CD8-positive, alpha-beta memory T cell (primary cell): ENCODE measurements around the gene DPY19L3. TPM values are rescaled to one million over a fixed set of nuclear protein-coding genes. Genes with fewer than 3 reads are reported as not detected.
"Not testable (repeated sequence)": the region's sequence is repeated elsewhere in the genome, so short reads cannot be mapped to it uniquely, and the experiment has no call there.

Experiments
- CTCF ChIA-PET: fragments of 350-600 bp; sonication (Branson Sonifier 250); formaldehyde crosslinking; loops from one replicate; lab custom pipeline; 2021; ENCODE audit warnings: antibody characterized with exemption; lab: Charles Lee
- POLR2A ChIA-PET: fragments of 350-600 bp; sonication (Branson Sonifier 250); formaldehyde crosslinking; loops from one replicate; lab custom pipeline; 2021; ENCODE audit warnings: antibody characterized with exemption; lab: Charles Lee
- DNase-seq, 5 donors: peaks; one replicate each; pipeline versions ENCODE4 v3.0.0 to v3.0.0-alpha.2; 2020 to 2022; ENCODE audit warnings: mixed read lengths in 1 of 5
- H3K27ac ChIP-seq: one replicate; pipeline ENCODE4 v1.7.0; 2013; ENCODE audit warnings: low read depth, mild to moderate bottlenecking, low read length, moderate library complexity
- H3K27me3 ChIP-seq: 2 replicates; pipeline ENCODE4 v1.7.0; 2013; ENCODE audit warnings: low read length, mild to moderate bottlenecking; ENCODE audit not compliant: insufficient read depth, poor library complexity, severe bottlenecking
- H3K36me3 ChIP-seq: 2 replicates; pipeline ENCODE4 v1.7.0; 2013; ENCODE audit warnings: mild to moderate bottlenecking, low read length, moderate library complexity; ENCODE audit not compliant: insufficient read depth
- H3K4me1 ChIP-seq: 2 replicates; pipeline ENCODE4 v1.7.0; 2013; ENCODE audit warnings: mild to moderate bottlenecking, low read length, moderate library complexity; ENCODE audit not compliant: insufficient read depth
- H3K4me3 ChIP-seq: 2 replicates; pipeline ENCODE4 v1.7.0; 2013; ENCODE audit warnings: mild to moderate bottlenecking, low read length
- H3K9me3 ChIP-seq: 2 replicates; pipeline ENCODE4 v1.7.0; 2013; ENCODE audit warnings: mild to moderate bottlenecking, low read length
- H3K27ac Mint-ChIP-seq, 8 donors: one replicate each; pipeline ENCODE4 v1.8.0; 2020 to 2021; ENCODE audit warnings: mixed read lengths in 8 of 8, mild to moderate bottlenecking in 6 of 8, inconsistent platforms in 3 of 8, moderate library complexity in 3 of 8
- H3K27me3 Mint-ChIP-seq, 2 donors: one replicate each; pipeline ENCODE4 v1.8.0; 2020 to 2021; ENCODE audit warnings: mixed read lengths in 2 of 2, mild to moderate bottlenecking in 1 of 2, moderate library complexity in 1 of 2
- H3K36me3 Mint-ChIP-seq, 3 donors: one replicate each; pipeline ENCODE4 v1.8.0; 2020 to 2021; ENCODE audit warnings: mixed read lengths in 3 of 3, inconsistent platforms in 1 of 3, mild to moderate bottlenecking in 1 of 3
- H3K4me1 Mint-ChIP-seq, 3 donors: one replicate each; pipeline ENCODE4 v1.8.0; 2020 to 2021; ENCODE audit warnings: mixed read lengths in 3 of 3, inconsistent platforms in 1 of 3, mild to moderate bottlenecking in 1 of 3
- H3K4me3 Mint-ChIP-seq, 7 donors: one replicate each; pipeline ENCODE4 v1.8.0; 2020 to 2021; ENCODE audit warnings: mixed read lengths in 7 of 7, mild to moderate bottlenecking in 6 of 7, moderate library complexity in 4 of 7, inconsistent platforms in 2 of 7
- H3K9me3 Mint-ChIP-seq, 5 donors: one replicate each; pipeline ENCODE4 v1.8.0; 2020 to 2022; ENCODE audit warnings: mixed read lengths in 5 of 5, mild to moderate bottlenecking in 3 of 5, moderate library complexity in 2 of 5, inconsistent platforms in 1 of 5
- polyA plus RNA-seq: library from polyadenylated mRNA; unstranded; fragments of 300-500 nt; fragmentation: Illumina TruSeq; gene quantifications from one replicate; pipeline ENCODE4 v1.2.3, GENCODE V29; 2021
- total RNA-seq, 2 experiments: library from RNA; stranded (reverse); gene quantifications; one replicate each; pipeline ENCODE4 v1.2.3, GENCODE V29; 2021

Gene DPY19L3
- total and polyA plus RNA-seq, 3 experiments from 2014 or later, result 2.7 to 25.0 (median 21.6) TPM

- Histone ChIP-seq H3K4me1 (no peaks in the 10 kb centered on the region), H3K36me3 (no peaks in the 10 kb centered on the region), H3K27ac (no peak overlapping the region), H3K27me3 (no peaks in the 10 kb centered on the region), H3K4me3 (no peak overlapping the region), H3K9me3 (no peaks in the 10 kb centered on the region)
- H3K27ac Mint-ChIP-seq, result peak overlapping the region in 4 of 8 donors; percentile 13 to 65 (median 30)
- H3K4me3 Mint-ChIP-seq, result peak overlapping the region in 4 of 7 donors; percentile 9 to 83 (median 40)
- DNase-seq, result peak in 3 of 5 donors; percentile 2 to 46 (median 12)
- no peaks in the 10 kb centered on the region for H3K36me3 Mint-ChIP-seq
- H3K27me3 Mint-ChIP-seq, result peaks cover 0 to 5% of the 10 kb centered on the region in 2 donors
- ChIA-PET POLR2A (no interaction called here), CTCF (interaction anchor here (0.6 to 1.3 kb wide), 2 partner anchors 71 to 98 kb away, joined by 3 read pairs; no protein-coding TSS in a partner anchor)
- peaks cover 16 to 18% (median 17%) of the 10 kb centered on the region in 3 donors for H3K4me1 Mint-ChIP-seq
- no peaks in the 10 kb centered on the region for H3K9me3 Mint-ChIP-seq
Measured at GRCh38 chr19:32498648-32499200, 93.2 kb downstream of the DPY19L3 start.

DNA sequence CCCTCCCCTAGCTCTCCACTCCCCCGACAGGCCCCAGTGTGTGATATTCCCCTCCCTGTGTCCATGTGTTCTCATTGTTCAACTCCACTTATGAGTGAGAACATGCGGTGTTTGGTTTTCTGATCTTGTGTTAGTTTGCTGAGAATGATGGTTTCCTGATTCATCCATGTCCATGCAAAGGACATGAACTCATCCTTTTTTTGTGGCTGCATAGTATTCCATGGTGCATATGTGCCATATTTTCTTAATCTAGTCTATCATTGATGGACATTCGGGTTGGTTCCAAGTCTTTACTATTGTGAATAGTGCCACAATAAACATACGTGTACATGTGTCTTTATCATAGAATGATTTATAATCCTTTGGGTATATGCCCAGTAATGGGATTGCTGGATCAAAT is 106.9 kb downstream of the DPY19L3 start:
- Mint-ChIP-seq H3K9me3 (peaks cover 8 to 12% (median 10%) of the 10 kb centered on the region in 5 donors), H3K36me3 (peaks cover 0 to 11% (median 0%) of the 10 kb centered on the region in 3 donors)
- H3K4me3 Mint-ChIP-seq, H3K27me3 ChIP-seq, DNase-seq, H3K27ac Mint-ChIP-seq, H3K4me1 Mint-ChIP-seq, POLR2A ChIA-PET, H3K36me3 ChIP-seq, H3K4me1 ChIP-seq, H3K9me3 ChIP-seq, H3K4me3 ChIP-seq, H3K27me3 Mint-ChIP-seq, H3K27ac ChIP-seq, CTCF ChIA-PET: not testable (repeated sequence)

- peaks cover 18 to 30% (median 27%) of the 10 kb centered on the region in 3 donors for H3K4me1 Mint-ChIP-seq
- peak in 2 of 5 donors; percentile 19 to 29 for DNase-seq
- peaks cover 1 to 3% of the 10 kb centered on the region in 2 donors for H3K27me3 Mint-ChIP-seq
- peak overlapping the region in 6 of 7 donors; percentile 4 to 42 (median 36) for H3K4me3 Mint-ChIP-seq
- H3K4me3 ChIP-seq, result no peak overlapping the region
- peaks cover 19% of the 10 kb centered on the region for H3K4me1 ChIP-seq
- peaks cover 0 to 5% (median 0%) of the 10 kb centered on the region in 3 donors for H3K36me3 Mint-ChIP-seq
- no peak overlapping the region for H3K27ac ChIP-seq
- no peaks in the 10 kb centered on the region for H3K27me3 ChIP-seq
- no peaks in the 10 kb centered on the region for H3K36me3 ChIP-seq
- peaks cover 0 to 1% (median 0%) of the 10 kb centered on the region in 5 donors for H3K9me3 Mint-ChIP-seq
- CTCF ChIA-PET, result no interaction called here
- H3K9me3 ChIP-seq, result no peaks in the 10 kb centered on the region
- H3K27ac Mint-ChIP-seq, result peak overlapping the region; percentile 29 to 86 (median 50)
- POLR2A ChIA-PET, result no interaction called here
Measured at GRCh38 chr19:32519023-32519422, 113.5 kb downstream of the DPY19L3 start.

- no peaks in the 10 kb centered on the region for H3K9me3 Mint-ChIP-seq
- peaks cover 0 to 5% (median 0%) of the 10 kb centered on the region in 3 donors for H3K36me3 Mint-ChIP-seq
- peaks cover 8 to 23% of the 10 kb centered on the region in 2 donors for H3K27me3 Mint-ChIP-seq
- H3K27ac Mint-ChIP-seq, result no peak overlapping the region
- CTCF ChIA-PET, result no interaction called here
- Histone ChIP-seq H3K27me3 (no peaks in the 10 kb centered on the region), H3K27ac (no peak overlapping the region), H3K36me3 (no peaks in the 10 kb centered on the region), H3K4me3 (no peak overlapping the region), H3K4me1 (peaks cover 19% of the 10 kb centered on the region), H3K9me3 (no peaks in the 10 kb centered on the region)
- H3K4me1 Mint-ChIP-seq, result peaks cover 18 to 27% (median 21%) of the 10 kb centered on the region in 3 donors
- no peak overlapping the region for H3K4me3 Mint-ChIP-seq
- no peak for DNase-seq
- POLR2A ChIA-PET, result no interaction called here
Measured at GRCh38 chr19:32522967-32523366, 117.4 kb downstream of the DPY19L3 start.

DNA sequence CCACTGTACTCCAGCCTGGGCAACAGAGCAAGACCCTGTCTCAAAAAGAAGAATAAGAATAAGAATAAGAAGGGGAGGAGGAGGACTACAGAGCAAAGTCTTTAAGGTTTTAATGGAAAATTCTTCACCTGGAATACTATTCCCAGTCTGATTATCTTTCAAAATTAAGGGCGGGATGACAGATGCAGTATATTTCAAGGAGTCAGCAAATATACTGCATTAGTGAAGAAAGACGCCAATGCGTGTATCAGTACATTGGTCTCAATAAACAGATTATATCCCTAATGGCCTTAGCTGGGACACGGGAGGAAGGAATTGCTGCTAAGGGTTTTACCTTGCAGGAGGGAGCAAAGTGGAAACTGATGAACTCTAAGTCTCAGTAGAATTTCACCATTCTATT is 121.3 kb downstream of the DPY19L3 start:
- no peaks in the 10 kb centered on the region for H3K36me3 ChIP-seq
- H3K4me3 Mint-ChIP-seq, result no peak overlapping the region
- H3K4me3 ChIP-seq, result no peak overlapping the region
- peaks cover 13 to 23% of the 10 kb centered on the region in 2 donors for H3K27me3 Mint-ChIP-seq
- no peak for DNase-seq
- no peaks in the 10 kb centered on the region for H3K27me3 ChIP-seq
- H3K4me1 Mint-ChIP-seq, result no peaks in the 10 kb centered on the region
- CTCF ChIA-PET, result no interaction called here
- no peaks in the 10 kb centered on the region for H3K36me3 Mint-ChIP-seq
- H3K27ac ChIP-seq, result no peak overlapping the region
- POLR2A ChIA-PET, result no interaction called here
- H3K27ac Mint-ChIP-seq, result no peak overlapping the region
- peaks cover 0 to 9% (median 2%) of the 10 kb centered on the region in 5 donors for H3K9me3 Mint-ChIP-seq
- H3K4me1 ChIP-seq, result no peaks in the 10 kb centered on the region
- H3K9me3 ChIP-seq, result no peaks in the 10 kb centered on the region

DNA sequence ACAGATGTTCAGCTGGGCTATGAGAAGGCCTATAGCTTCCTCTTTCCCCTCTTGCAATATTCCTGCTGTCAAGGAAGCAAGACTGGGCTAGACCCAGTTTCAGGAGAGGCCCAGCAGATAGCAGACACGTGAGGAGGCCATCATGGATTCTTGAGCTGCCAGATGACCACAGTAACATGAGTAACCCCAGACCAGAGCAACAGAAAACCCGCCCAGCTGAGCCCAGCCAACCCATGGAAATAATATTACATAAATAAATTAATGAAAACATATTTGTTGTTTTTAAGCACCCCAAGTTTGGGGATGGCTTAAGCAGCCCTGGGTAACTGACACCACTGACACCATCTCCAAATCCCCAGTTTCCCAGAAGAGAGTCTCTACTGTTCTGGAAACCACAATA is 125.2 kb downstream of the DPY19L3 start:
- Mint-ChIP-seq H3K27ac (no peak overlapping the region), H3K4me3 (no peak overlapping the region), H3K27me3 (peaks cover 15 to 24% of the 10 kb centered on the region in 2 donors), H3K4me1 (no peaks in the 10 kb centered on the region), H3K9me3 (peaks cover 7 to 25% (median 10%) of the 10 kb centered on the region in 5 donors), H3K36me3 (peaks cover 0 to 20% (median 0%) of the 10 kb centered on the region in 3 donors)
- Histone ChIP-seq H3K27ac (no peak overlapping the region), H3K27me3 (no peaks in the 10 kb centered on the region), H3K36me3 (no peaks in the 10 kb centered on the region), H3K4me3 (no peak overlapping the region), H3K9me3 (no peaks in the 10 kb centered on the region), H3K4me1 (no peaks in the 10 kb centered on the region)
- POLR2A ChIA-PET, result interaction anchor here (0.6 kb wide), 1 partner anchor 17 kb away, joined by 4 read pairs; no protein-coding TSS in a partner anchor
- CTCF ChIA-PET, result no interaction called here
- DNase-seq, result no peak

- no peaks in the 10 kb centered on the region for H3K9me3 ChIP-seq
- H3K27ac ChIP-seq, result no peak overlapping the region
- H3K36me3 ChIP-seq, result no peaks in the 10 kb centered on the region
- CTCF ChIA-PET, result no interaction called here
- POLR2A ChIA-PET, result no interaction called here
- H3K4me3 ChIP-seq, result no peak overlapping the region
- H3K27me3 ChIP-seq, result no peaks in the 10 kb centered on the region
- Mint-ChIP-seq H3K4me3 (no peak overlapping the region), H3K4me1 (no peaks in the 10 kb centered on the region), H3K9me3 (peaks cover 8 to 25% (median 10%) of the 10 kb centered on the region in 5 donors), H3K36me3 (peaks cover 0 to 20% (median 0%) of the 10 kb centered on the region in 3 donors), H3K27ac (no peak overlapping the region), H3K27me3 (peaks cover 14 to 21% of the 10 kb centered on the region in 2 donors)
- DNase-seq, result no peak
- H3K4me1 ChIP-seq, result no peaks in the 10 kb centered on the region
Measured at GRCh38 chr19:32532233-32532632, 126.7 kb downstream of the DPY19L3 start.
